Panc1 (cell line): ENCODE measurements around the gene RAB28.

Experiments used
- CTCF ChIP-seq: fragments of 450-650 bp; IDR thresholded peaks from 2 replicates; pipeline ENCODE4 v1.5.1; 2017; ENCODE audit warnings: mild to moderate bottlenecking
- POLR2AphosphoS5 ChIP-seq: IDR thresholded peaks from 2 replicates; pipeline ENCODE4 v1.6.1; 2012; ENCODE audit warnings: mild to moderate bottlenecking, low read depth, low read length, moderate library complexity
- TCF7L2 ChIP-seq: IDR thresholded peaks from 2 replicates; pipeline ENCODE4 v1.6.1; 2011; ENCODE audit warnings: mild to moderate bottlenecking, low read depth, low read length, inconsistent platforms

- TF ChIP-seq POLR2AphosphoS5 (no peak), CTCF (no peak), TCF7L2 (no peak)
Measured at GRCh38 chr4:13478131-13478530, 6.0 kb downstream of the RAB28 start.
